K562 (cell line): Measurements from ENCODE around the gene BEST2. TPM values are rescaled to one million over a fixed set of nuclear protein-coding genes. Genes with fewer than 3 reads are reported as not detected.

Source experiments
- CREM ChIP-seq: IDR thresholded peaks from 2 replicates; pipeline ENCODE4 v1.6.1; 2014; ENCODE audit warnings: antibody characterized with exemption, low read depth
- RFX1 ChIP-seq: fragments of 450-650 bp; IDR thresholded peaks from 2 replicates; pipeline ENCODE4 v1.6.1; 2016; ENCODE audit warnings: mild to moderate bottlenecking, moderate library complexity
- SREBF1 ChIP-seq: fragments of 150-350 bp; IDR thresholded peaks from 2 replicates; pipeline ENCODE4 v1.6.1; 2014; ENCODE audit warnings: antibody characterized with exemption, low read depth, low read length, borderline replicate concordance
- UBTF ChIP-seq, 2 experiments: IDR thresholded peaks; 2 replicates each; pipeline ENCODE4 v1.6.1; 2012; ENCODE audit warnings: improper control_type of control experiment in 2 of 2, low read depth in 2 of 2, low read length in 2 of 2, borderline replicate concordance in 1 of 2
- ZNF407 ChIP-seq: fragments of 450-650 bp; IDR thresholded peaks from 2 replicates; pipeline ENCODE4 v1.6.1; 2016; ENCODE audit warnings: low read depth
- polyA plus RNA-seq, 8 experiments: library from polyadenylated mRNA; depleted of rRNA in 4 of 8; stranded (reverse) in 5 of 8; unstranded in 3 of 8; fragments of >200 nt; fragmentation: Nextera tagmentation in 2 of 8; fragmentation: Illumina TruSeq in 1 of 8; extraction: Ambion mirVana in 2 of 8; extraction: Trizol in 1 of 8; gene quantifications; 2 replicates each; pipeline versions ENCODE4 v1.2.1 to v1.2.3, GENCODE V29; 2011 to 2014; ENCODE audit warnings: inconsistent platforms in 1 of 8, missing spikeins in 1 of 8
- total RNA-seq, 7 experiments: library from RNA; depleted of rRNA in 6 of 7; stranded (reverse); fragments of >200 nt in 6 of 7; fragmentation: Illumina TruSeq in 2 of 7; extraction: Trizol in 2 of 7; gene quantifications; 2 replicates each; pipeline versions ENCODE4 v1.2.1 to v1.2.3, GENCODE V29; 2011 to 2021; ENCODE audit warnings: low replicate concordance in 1 of 7
- TF ChIP-seq, protein P1 (sequence below): fragments of 250-450 bp; sonication (Bioruptor Pico); IDR thresholded peaks from 2 replicates; pipeline ENCODE4 v1.4.0; 2020
- TF ChIP-seq, protein P2 (sequence below): fragments of 450-650 bp; IDR thresholded peaks from 2 replicates; pipeline ENCODE4 v1.6.1; 2016; ENCODE audit warnings: borderline replicate concordance

BEST2 gene
- total and polyA plus RNA-seq, 9 of the 15 experiments (the other 6 are each of a cell fraction or from before 2014, with no cell fraction given) = not detected

DNA sequence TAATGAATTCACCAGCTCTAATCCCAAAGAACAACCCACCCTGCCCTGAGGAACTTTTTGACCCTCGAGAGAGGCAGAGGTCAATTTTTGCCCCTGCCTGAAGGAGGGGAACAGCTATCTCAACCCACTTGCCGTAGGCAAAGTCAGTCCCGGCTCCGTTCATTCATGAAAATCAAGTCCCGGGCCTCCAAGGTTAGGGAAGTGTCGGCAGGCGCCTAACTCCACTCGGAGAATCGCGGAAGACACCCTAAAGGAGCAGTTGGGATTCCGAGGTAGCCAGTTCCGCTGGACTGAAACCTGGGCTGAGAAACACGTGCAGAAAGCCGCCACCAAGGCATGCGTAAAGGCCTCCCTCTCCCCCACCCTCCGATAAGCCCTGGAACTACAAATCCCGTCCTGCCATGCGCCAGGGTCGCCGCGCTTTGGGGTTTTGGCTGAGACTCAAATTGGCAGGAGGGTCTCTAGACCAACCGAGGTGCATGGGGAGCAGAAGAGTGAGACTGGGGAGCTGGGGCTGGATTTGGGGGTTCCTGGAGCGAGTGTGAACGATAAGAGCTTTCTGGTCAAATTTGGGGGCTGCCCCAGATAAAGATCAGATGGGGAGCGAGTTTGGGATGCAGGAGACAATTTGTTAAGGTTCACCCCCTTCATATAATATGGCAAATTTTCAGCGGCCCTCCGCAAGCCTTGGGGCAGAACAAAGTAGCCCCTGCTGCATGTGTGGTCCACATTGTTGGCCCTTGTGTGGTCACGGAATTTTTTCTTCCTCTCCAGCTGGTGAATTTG, 27.8 kb upstream of the BEST2 start, which contains the start of gene TNPO2 (continued):
- TF ChIP-seq UBTF (IDR thresholded peaks at IDR 0.05; ENCODE audit: borderline replicate concordance in 1 of 2, low read depth in 2 of 2, low read length in 2 of 2) (0 out of 4 replicates have a peak, but pooled peaks of 1 of the 2 experiments have one; percentile 56), SREBF1 (no peak), CREM (peak; percentile 67), ZNF407 (peak; percentile 77), RFX1 (no peak)
- TF ChIP-seq, protein P1, sequence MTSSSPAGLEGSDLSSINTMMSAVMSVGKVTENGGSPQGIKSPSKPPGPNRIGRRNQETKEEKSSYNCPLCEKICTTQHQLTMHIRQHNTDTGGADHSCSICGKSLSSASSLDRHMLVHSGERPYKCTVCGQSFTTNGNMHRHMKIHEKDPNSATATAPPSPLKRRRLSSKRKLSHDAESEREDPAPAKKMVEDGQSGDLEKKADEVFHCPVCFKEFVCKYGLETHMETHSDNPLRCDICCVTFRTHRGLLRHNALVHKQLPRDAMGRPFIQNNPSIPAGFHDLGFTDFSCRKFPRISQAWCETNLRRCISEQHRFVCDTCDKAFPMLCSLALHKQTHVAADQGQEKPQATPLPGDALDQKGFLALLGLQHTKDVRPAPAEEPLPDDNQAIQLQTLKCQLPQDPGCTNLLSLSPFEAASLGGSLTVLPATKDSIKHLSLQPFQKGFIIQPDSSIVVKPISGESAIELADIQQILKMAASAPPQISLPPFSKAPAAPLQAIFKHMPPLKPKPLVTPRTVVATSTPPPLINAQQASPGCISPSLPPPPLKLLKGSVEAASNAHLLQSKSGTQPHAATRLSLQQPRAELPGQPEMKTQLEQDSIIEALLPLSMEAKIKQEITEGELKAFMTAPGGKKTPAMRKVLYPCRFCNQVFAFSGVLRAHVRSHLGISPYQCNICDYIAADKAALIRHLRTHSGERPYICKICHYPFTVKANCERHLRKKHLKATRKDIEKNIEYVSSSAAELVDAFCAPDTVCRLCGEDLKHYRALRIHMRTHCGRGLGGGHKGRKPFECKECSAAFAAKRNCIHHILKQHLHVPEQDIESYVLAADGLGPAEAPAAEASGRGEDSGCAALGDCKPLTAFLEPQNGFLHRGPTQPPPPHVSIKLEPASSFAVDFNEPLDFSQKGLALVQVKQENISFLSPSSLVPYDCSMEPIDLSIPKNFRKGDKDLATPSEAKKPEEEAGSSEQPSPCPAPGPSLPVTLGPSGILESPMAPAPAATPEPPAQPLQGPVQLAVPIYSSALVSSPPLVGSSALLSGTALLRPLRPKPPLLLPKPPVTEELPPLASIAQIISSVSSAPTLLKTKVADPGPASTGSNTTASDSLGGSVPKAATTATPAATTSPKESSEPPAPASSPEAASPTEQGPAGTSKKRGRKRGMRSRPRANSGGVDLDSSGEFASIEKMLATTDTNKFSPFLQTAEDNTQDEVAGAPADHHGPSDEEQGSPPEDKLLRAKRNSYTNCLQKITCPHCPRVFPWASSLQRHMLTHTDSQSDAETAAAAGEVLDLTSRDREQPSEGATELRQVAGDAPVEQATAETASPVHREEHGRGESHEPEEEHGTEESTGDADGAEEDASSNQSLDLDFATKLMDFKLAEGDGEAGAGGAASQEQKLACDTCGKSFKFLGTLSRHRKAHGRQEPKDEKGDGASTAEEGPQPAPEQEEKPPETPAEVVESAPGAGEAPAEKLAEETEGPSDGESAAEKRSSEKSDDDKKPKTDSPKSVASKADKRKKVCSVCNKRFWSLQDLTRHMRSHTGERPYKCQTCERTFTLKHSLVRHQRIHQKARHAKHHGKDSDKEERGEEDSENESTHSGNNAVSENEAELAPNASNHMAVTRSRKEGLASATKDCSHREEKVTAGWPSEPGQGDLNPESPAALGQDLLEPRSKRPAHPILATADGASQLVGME (CRISPR knock-in tag) = no peak
- TF ChIP-seq, protein P2, sequence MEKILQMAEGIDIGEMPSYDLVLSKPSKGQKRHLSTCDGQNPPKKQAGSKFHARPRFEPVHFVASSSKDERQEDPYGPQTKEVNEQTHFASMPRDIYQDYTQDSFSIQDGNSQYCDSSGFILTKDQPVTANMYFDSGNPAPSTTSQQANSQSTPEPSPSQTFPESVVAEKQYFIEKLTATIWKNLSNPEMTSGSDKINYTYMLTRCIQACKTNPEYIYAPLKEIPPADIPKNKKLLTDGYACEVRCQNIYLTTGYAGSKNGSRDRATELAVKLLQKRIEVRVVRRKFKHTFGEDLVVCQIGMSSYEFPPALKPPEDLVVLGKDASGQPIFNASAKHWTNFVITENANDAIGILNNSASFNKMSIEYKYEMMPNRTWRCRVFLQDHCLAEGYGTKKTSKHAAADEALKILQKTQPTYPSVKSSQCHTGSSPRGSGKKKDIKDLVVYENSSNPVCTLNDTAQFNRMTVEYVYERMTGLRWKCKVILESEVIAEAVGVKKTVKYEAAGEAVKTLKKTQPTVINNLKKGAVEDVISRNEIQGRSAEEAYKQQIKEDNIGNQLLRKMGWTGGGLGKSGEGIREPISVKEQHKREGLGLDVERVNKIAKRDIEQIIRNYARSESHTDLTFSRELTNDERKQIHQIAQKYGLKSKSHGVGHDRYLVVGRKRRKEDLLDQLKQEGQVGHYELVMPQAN = peak; percentile 95
